ENCODE results near the gene ESYT1. TPM values are rescaled to one million over a fixed set of nuclear protein-coding genes. Genes with fewer than 3 reads are reported as not detected.

The ESYT1 gene
- polyA plus RNA-seq, 1 donor (not counting 4 experiments of a cell fraction or from before 2014, with no cell fraction given) = 141 TPM

GRCh38 chr12:56130876-56131275 is 2.8 kb downstream of the ESYT1 start:
- Histone ChIP-seq H4K20me1 (ENCODE audit: control insufficient read depth, extremely low read depth, insufficient read depth, low read length) (no peaks in the 10 kb centered on the region), H3K9me3 (ENCODE audit: control insufficient read depth, low read depth, low read length) (no peaks in the 10 kb centered on the region), H3K4me2 (ENCODE audit: control insufficient read depth, extremely low read depth, insufficient read depth, low read depth, low read length) (no peak overlapping the region), H3K27ac (ENCODE audit: control insufficient read depth, insufficient read depth, low read length) (no peak overlapping the region), H3K79me2 (ENCODE audit: control insufficient read depth, insufficient read depth, low read length) (peaks cover 21% of the 10 kb centered on the region), H3K9me1 (ENCODE audit: control insufficient read depth, extremely low read depth, insufficient read depth, low read length) (no peaks in the 10 kb centered on the region), H3K27me3 (ENCODE audit: control insufficient read depth, extremely low read depth, insufficient read depth, low read length) (no peaks in the 10 kb centered on the region), H3K36me3 (ENCODE audit: control insufficient read depth in 2 of 2, extremely low read depth in 1 of 2, insufficient read depth in 2 of 2, low read length in 2 of 2) (peaks cover 32 to 36% of the 10 kb centered on the region in 2 experiments), H3K4me1 (ENCODE audit: control insufficient read depth, extremely low read depth, insufficient read depth, low read length) (peaks cover 20% of the 10 kb centered on the region), H3K9ac (ENCODE audit: control insufficient read depth, extremely low read depth, insufficient read depth, low read length) (no peak overlapping the region), H2AFZ (ENCODE audit: control insufficient read depth, low read length) (no peak overlapping the region), H3K4me3 (ENCODE audit: control insufficient read depth in 2 of 3, extremely low read depth in 1 of 3, insufficient read depth in 2 of 3, low read depth in 1 of 3, low read length in 3 of 3) (no peak overlapping the region)
- TF ChIP-seq EZH2 (IDR thresholded peaks at IDR 0.05; ENCODE audit: low read length) (no peak), CTCF (optimal IDR thresholded peaks at IDR 0.05 in 1 of 3, IDR thresholded peaks at IDR 0.05 in 1 of 3, conservative IDR thresholded peaks at IDR 0.05 in 1 of 3; ENCODE audit: extremely low read depth in 1 of 3, insufficient read depth in 2 of 3, low read length in 3 of 3) (no peak)
- dilution Hi-C loops (cut with MboI; ENCODE audit: extremely low pct_ligation_motif_present, low sequenced_read_pairs) = no loop called here
- FAIRE-seq = no peak
- DNase-seq (ENCODE audit: low read depth, low spot score) = no peak

- FAIRE-seq = no peak
- H3K27ac ChIP-seq (ENCODE audit: control insufficient read depth, insufficient read depth, low read length) = no peak overlapping the region
- no peak overlapping the region for H3K4me3 ChIP-seq (ENCODE audit: control insufficient read depth in 2 of 3, extremely low read depth in 1 of 3, insufficient read depth in 2 of 3, low read depth in 1 of 3, low read length in 3 of 3)
- H3K9me1 ChIP-seq (ENCODE audit: control insufficient read depth, extremely low read depth, insufficient read depth, low read length) = no peaks in the 10 kb centered on the region
- H2AFZ ChIP-seq (ENCODE audit: control insufficient read depth, low read length) = no peak overlapping the region
- peaks cover 7% of the 10 kb centered on the region for H3K79me2 ChIP-seq (ENCODE audit: control insufficient read depth, insufficient read depth, low read length)
- no peaks in the 10 kb centered on the region for H3K9me3 ChIP-seq (ENCODE audit: control insufficient read depth, low read depth, low read length)
- DNase-seq (ENCODE audit: low read depth, low spot score) = no peak
- dilution Hi-C loops (cut with MboI; ENCODE audit: extremely low pct_ligation_motif_present, low sequenced_read_pairs) = no loop called here
- no peak overlapping the region for H3K4me2 ChIP-seq (ENCODE audit: control insufficient read depth, extremely low read depth, insufficient read depth, low read depth, low read length)
- no peaks in the 10 kb centered on the region for H4K20me1 ChIP-seq (ENCODE audit: control insufficient read depth, extremely low read depth, insufficient read depth, low read length)
- no peak overlapping the region for H3K9ac ChIP-seq (ENCODE audit: control insufficient read depth, extremely low read depth, insufficient read depth, low read length)
- H3K4me1 ChIP-seq (ENCODE audit: control insufficient read depth, extremely low read depth, insufficient read depth, low read length) = no peaks in the 10 kb centered on the region
- TF ChIP-seq EZH2 (IDR thresholded peaks at IDR 0.05; ENCODE audit: low read length) = no peak
- TF ChIP-seq CTCF (optimal IDR thresholded peaks at IDR 0.05 in 1 of 3, IDR thresholded peaks at IDR 0.05 in 1 of 3, conservative IDR thresholded peaks at IDR 0.05 in 1 of 3; ENCODE audit: extremely low read depth in 1 of 3, insufficient read depth in 2 of 3, low read length in 3 of 3) = no peak
- H3K27me3 ChIP-seq (ENCODE audit: control insufficient read depth, extremely low read depth, insufficient read depth, low read length) = no peaks in the 10 kb centered on the region
- peaks cover 51 to 58% of the 10 kb centered on the region in 2 experiments for H3K36me3 ChIP-seq (ENCODE audit: control insufficient read depth in 2 of 2, extremely low read depth in 1 of 2, insufficient read depth in 2 of 2, low read length in 2 of 2)
Measured at GRCh38 chr12:56134897-56135296, 6.8 kb downstream of the ESYT1 start.
